Adipose tissue (tissue), 3 donors: Measurements from ENCODE around the gene SLC7A7. TPM values are rescaled to one million over a fixed set of nuclear protein-coding genes. Genes with fewer than 3 reads are reported as not detected.
"Not testable (repeated sequence)": the region's sequence is repeated elsewhere in the genome, so short reads cannot be mapped to it uniquely, and the experiment has no call there.

ENCODE experiments used
- H3K27ac ChIP-seq: one replicate; pipeline ENCODE4 v1.5.1; 2013; ENCODE audit warnings: low read depth, low read length
- WGBS, 3 donors: extraction: QIAGEN DNeasy Blood & Tissue Kit; methylation state at CpG; one replicate each; pipeline ENCODE4 v1.1.7; 2013; 5-methylcytosine and 5-hydroxymethylcytosine counted together
- polyA plus RNA-seq, 3 donors: library from polyadenylated mRNA; stranded (reverse); fragments of 200-250 nt; gene quantifications; one replicate each; pipeline ENCODE4 v1.2.3, GENCODE V29; 2013
- donor health status: healthy with polysubstance abuse.
- donor health status: Bipolar disorder and iron deficiency.
- donor health status: healthy.

SLC7A7 gene
- polyA plus RNA-seq, 3 donors, result 3.7 to 15.2 (median 12.1) TPM

DNA sequence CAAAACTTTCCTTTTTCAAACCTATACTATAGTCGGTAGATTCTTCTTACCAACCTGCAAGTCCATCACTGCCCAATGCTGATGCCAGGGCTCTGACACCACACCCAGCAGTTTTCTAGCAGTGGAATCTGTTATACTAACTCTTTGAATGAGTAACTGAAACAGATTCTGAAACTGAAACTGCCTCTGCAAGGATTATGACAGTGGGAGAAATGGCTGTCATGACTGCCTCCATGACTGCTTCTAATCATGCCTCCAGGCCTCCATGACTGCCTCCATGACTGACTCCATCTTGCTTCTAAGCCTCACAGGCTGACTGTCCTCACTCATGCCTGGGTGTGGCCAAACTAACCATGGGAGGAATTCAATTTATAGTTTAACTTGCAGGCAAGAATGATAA, 78.2 kb downstream of the SLC7A7 start:
- WGBS, 3 donors, result 93 to 100% (median 94%) methylated on average over 1 of the region's 1 CpG
- H3K27ac ChIP-seq, result no peak overlapping the region

DNA sequence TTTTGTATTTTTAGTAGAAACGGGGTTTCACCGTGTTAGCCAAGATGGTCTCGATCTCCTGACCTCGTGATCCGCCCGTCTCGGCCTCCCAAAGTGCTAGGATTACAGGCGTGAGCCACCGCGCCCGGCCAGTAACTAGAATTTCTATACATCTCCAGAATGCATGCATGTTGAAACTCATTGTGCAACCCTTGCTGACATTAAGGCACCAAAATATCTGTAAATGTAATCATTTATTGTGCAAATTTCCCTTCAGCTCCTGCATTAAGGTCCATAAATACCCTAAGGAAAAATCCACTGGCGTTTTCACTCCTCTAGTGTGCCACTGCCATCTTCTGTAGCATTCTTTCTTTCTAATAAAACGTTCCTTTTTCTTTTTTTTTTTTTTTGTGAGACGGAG, 78.9 kb downstream of the SLC7A7 start:
- not testable (repeated sequence) for H3K27ac ChIP-seq
- WGBS, 3 donors, result 86 to 92% (median 87%) methylated on average over 7 to 10 of the region's 14 CpGs

DNA sequence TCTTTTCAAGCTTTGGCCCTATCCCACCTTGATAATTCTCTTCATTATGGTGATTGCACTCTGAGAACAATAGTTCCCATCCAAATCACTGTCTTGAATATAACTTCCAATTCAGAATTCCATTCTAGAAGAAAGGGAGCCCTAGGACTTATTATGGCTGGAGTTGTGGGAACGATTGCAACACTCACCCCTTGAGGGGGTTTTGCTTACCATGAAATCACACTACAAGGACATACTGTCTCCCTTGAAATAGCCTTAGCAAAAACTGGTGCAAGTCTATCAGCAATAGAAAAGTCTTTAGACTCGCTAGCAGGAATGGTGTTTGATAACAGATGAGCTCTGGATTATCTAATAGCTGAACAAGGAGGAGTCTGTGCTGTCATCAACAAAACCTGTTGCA, 80.1 kb downstream of the SLC7A7 start:
- WGBS, 3 donors, result 67 to 89% (median 77%) methylated on average over 2 of the region's 2 CpGs
- no peak overlapping the region for H3K27ac ChIP-seq

DNA sequence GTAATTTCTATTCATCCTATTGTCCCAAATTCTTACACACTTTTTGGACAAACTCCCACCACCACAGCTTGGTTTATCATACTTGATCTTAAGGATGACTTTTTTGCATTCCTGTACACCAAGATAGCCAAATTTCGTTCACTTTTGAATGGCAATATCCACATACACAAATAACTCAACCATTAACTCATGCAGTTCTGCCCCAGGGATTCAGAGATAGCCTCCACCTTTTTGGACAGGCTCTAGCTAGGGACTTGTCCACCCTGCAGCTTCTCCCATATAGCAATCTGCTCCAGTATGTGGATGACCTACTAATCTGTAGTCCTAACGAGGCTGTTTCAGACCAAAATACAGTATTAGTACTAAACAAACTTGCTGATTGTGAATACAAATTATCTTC, 81.4 kb downstream of the SLC7A7 start:
- WGBS, 3 donors, result 55 to 77% (median 68%) methylated on average over 2 of the region's 2 CpGs
- H3K27ac ChIP-seq, result no peak overlapping the region

DNA sequence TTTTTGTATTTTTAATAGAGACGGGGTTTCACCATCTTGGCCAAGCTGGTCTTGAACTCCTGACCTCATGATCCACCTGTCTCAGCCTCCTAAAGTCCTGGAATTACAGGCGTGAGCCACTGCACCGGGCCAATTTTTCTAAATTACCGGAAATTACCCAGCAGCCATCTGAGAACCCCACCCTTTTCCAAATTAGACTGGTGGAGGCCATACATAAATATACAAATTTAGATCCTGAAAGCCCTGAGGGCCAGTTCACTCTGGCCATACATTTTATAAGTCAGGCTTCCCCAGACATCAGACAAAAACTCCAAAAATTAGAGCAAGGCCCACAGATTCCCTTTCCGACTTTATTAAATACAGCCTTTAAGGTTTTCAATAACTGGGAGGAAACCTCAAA, 83.2 kb downstream of the SLC7A7 start:
- WGBS, 3 donors, result 82 to 91% (median 86%) methylated on average over 5 of the region's 5 CpGs

DNA sequence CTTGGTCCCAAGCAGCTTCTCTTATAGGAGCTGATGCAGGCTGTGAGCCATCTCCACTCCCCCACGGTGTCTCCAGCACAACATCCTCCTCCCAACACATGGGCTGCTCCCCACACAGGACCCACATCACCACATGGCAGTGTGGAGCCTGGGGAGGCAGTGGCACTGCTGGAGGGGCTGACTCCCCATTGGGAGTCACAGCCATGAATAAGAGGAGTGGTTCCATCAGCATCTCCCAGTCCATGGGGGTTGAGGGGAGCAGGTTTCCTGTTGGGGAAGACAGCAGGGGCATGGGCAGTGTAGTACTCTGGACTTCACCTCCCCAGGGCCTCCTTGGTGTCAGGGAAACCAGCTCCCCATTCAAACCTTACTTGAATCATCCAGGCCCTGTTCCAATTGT, 89.2 kb downstream of the SLC7A7 start:
- no peak overlapping the region for H3K27ac ChIP-seq
- 54 to 64% (median 57%) methylated on average over 1 of the region's 1 CpG for WGBS, 3 donors

More for the DNA sequence above, 83.2 kb downstream of the SLC7A7 start:
- H3K27ac ChIP-seq, result not testable (repeated sequence)

DNA sequence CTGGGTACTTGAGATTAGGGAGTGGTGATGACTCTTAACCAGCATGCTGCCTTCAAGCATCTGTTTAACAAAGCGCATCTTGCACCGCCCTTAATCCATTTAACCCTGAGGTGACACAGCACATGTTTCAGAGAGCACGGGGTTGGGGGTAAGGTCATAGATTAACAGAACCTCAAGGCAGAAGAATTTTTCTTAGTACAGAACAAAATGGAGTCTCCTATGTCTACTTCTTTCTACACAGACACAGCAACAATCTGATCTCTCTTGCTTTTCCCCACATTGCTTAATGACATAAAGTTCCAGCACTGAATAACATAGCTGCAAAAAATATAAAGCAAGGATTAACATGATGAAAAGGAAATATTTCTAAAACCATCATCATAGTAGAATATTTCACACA, 89.9 kb downstream of the SLC7A7 start:
- not testable (repeated sequence) for H3K27ac ChIP-seq
- 47 to 53% (median 50%) methylated on average over 3 of the region's 3 CpGs for WGBS, 3 donors

DNA sequence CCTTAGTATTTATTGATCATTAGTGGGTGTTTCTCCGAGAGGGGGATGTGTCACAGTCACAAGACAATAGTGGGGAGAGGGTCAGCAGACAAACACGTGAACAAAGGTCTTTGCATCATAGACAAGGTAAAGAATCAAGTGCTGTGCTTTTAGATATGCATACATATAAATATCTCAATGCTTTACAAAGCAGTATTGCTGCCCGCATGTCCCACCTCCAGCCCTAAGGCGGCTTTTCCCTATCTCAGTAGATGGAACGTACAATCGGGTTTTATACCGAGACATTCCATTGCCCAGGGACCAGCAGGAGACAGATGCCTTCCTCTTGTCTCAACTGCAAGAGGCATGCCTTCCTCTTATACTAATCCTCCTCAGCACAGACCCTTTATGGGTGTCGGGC, 90.4 kb downstream of the SLC7A7 start:
- H3K27ac ChIP-seq, result not testable (repeated sequence)
- 69 to 85% (median 77%) methylated on average over 8 of the region's 8 CpGs for whole genome bisulfite sequencing, 3 donors

DNA sequence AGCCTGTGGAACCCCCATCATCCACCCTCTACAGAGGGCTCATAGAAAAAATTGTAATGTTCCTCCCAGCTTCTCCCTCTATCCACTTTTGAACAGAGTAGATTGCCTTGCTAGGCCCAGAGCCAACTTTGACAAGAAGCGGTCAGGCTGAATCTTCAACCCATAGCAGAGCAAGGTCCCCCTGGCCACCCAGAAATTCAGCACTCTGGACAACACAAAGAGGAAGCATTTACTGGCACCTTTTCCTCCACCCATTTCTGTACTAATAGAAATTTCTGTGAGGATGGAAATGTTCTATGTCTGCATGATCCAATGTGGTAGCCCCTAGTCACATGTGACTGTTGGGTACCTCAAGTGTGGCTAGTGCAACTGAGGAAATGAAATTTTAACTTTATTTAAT, 91.4 kb downstream of the SLC7A7 start:
- 81 to 93% (median 83%) methylated on average over 1 of the region's 1 CpG for WGBS, 3 donors
- H3K27ac ChIP-seq, result no peak overlapping the region

Other genes starting within 250 kb of the SLC7A7 start
- 100 to 1,000 TPM; 187 to 278 (median 235) TPM for gene DAD1, start 226.2 kb downstream of the SLC7A7 start, polyA plus RNA-seq
- gene ABHD4, start 217.1 kb downstream of the SLC7A7 start, polyA plus RNA-seq, result 10 to 100 TPM in 2 of 3 donors, 1 to 10 TPM in 1; 9.3 to 20.0 (median 19.5) TPM
- gene OR6J1, start 171.1 kb downstream of the SLC7A7 start, polyA plus RNA-seq, result not detected
- gene OXA1L, start 48.7 kb downstream of the SLC7A7 start, polyA plus RNA-seq, result 100 to 1,000 TPM in 1 of 3 donors, 10 to 100 TPM in 2; 72.7 to 123 (median 83.9) TPM
- gene MRPL52, start 14.5 kb upstream of the SLC7A7 start, polyA plus RNA-seq, result 10 to 100 TPM; 54.2 to 76.3 (median 65.9) TPM
- gene MMP14, start 21.1 kb upstream of the SLC7A7 start, polyA plus RNA-seq, result 100 to 1,000 TPM in 1 of 3 donors, 10 to 100 TPM in 2; 26.1 to 109 (median 86.0) TPM
- 10 to 100 TPM; 43.8 to 91.5 (median 50.6) TPM for gene LRP10, start 56.3 kb upstream of the SLC7A7 start, polyA plus RNA-seq
- under 1 TPM in 2 of 3 donors, not detected in 1; 0.22 to 0.51 TPM for gene REM2, start 67.8 kb upstream of the SLC7A7 start, polyA plus RNA-seq
- 10 to 100 TPM; 20.1 to 36.9 (median 34.6) TPM for gene RBM23, start 103.7 kb upstream of the SLC7A7 start, polyA plus RNA-seq
- 10 to 100 TPM; 30.8 to 46.0 (median 32.7) TPM for gene PRMT5, start 113.9 kb upstream of the SLC7A7 start, polyA plus RNA-seq
- gene HAUS4, start 141.7 kb upstream of the SLC7A7 start, polyA plus RNA-seq, result 10 to 100 TPM; 28.3 to 45.7 (median 30.9) TPM
- gene AJUBA, start 167.1 kb upstream of the SLC7A7 start, polyA plus RNA-seq, result 1 to 10 TPM; 1.6 to 3.4 (median 2.0) TPM
- 10 to 100 TPM in 1 of 3 donors, 1 to 10 TPM in 2; 4.8 to 13.5 (median 6.2) TPM for gene C14orf93, start 194.7 kb upstream of the SLC7A7 start, polyA plus RNA-seq
- 100 to 1,000 TPM in 2 of 3 donors, 10 to 100 TPM in 1; 78.0 to 152 (median 140) TPM for gene PSMB5, start 219.5 kb upstream of the SLC7A7 start, polyA plus RNA-seq
- gene PSMB11, start 226.8 kb upstream of the SLC7A7 start, polyA plus RNA-seq, result not detected
- gene CDH24, start 242.1 kb upstream of the SLC7A7 start, polyA plus RNA-seq, result 1 to 10 TPM; 1.9 to 7.0 (median 4.4) TPM